Upper lobe of left lung (tissue), 6 donors: Measurements from ENCODE around the gene FOXN1. TPM values are rescaled to one million over a fixed set of nuclear protein-coding genes. Genes with fewer than 3 reads are reported as not detected.

Experiments
- ATAC-seq, 2 donors: fragments of 200-7000 bp; cut with Tn5 transposase; one replicate each; pipeline ENCODE4 v1.9.1; 2022; ENCODE audit warnings: mild to moderate bottlenecking in 2 of 2, moderate library complexity in 2 of 2; ENCODE audit not compliant: low FRiP score in 2 of 2
- DNase-seq, 2 donors: peaks; one replicate each; pipeline ENCODE4 v3.0.0-alpha.2; 2019 to 2020
- H3K27ac ChIP-seq, 4 donors: fragments of 200-600 bp; sonication (generic); one replicate each; pipeline ENCODE4 v1.5.1; 2016 to 2019
- H3K27me3 ChIP-seq, 4 donors: fragments of 200-600 bp; sonication (generic); one replicate each; pipeline ENCODE4 v1.5.1; 2017 to 2019
- H3K36me3 ChIP-seq, 4 donors: fragments of 200-600 bp; sonication (generic); one replicate each; pipeline ENCODE4 v1.5.1; 2016 to 2019
- H3K4me1 ChIP-seq, 4 donors: fragments of 200-600 bp; sonication (generic); one replicate each; pipeline ENCODE4 v1.5.1; 2018 to 2019
- H3K4me3 ChIP-seq, 4 donors: fragments of 200-600 bp; sonication (generic); one replicate each; pipeline ENCODE4 v1.5.1; 2017 to 2019; ENCODE audit warnings: mild to moderate bottlenecking in 2 of 4, moderate library complexity in 1 of 4
- H3K9me3 ChIP-seq, 4 donors: fragments of 200-600 bp; sonication (generic); one replicate each; pipeline ENCODE4 v1.5.1; 2018 to 2019
- CTCF ChIP-seq, 6 experiments: fragments of 450-650 bp in 4 of 6; fragments of 200-600 bp in 2 of 6; sonication (generic) in 2 of 6; IDR thresholded peaks; one replicate each; pipeline ENCODE4 v1.5.1; 2016 to 2019; ENCODE audit warnings: antibody characterized with exemption in 6 of 6
- EP300 ChIP-seq, 4 donors: sonication (generic); formaldehyde crosslinking; IDR thresholded peaks; one replicate each; pipeline ENCODE4 v1.5.1; 2017; ENCODE audit warnings: antibody characterized with exemption in 4 of 4, control low read depth in 2 of 4
- POLR2A ChIP-seq, 4 donors: fragments of 450-650 bp; IDR thresholded peaks; one replicate each; pipeline ENCODE4 v1.5.1; 2016 to 2017; ENCODE audit warnings: antibody characterized with exemption in 4 of 4, mild to moderate bottlenecking in 2 of 4
- POLR2AphosphoS5 ChIP-seq, 2 donors: sonication (generic); formaldehyde crosslinking; IDR thresholded peaks; one replicate each; pipeline ENCODE4 v1.5.1; 2017; ENCODE audit warnings: antibody characterized with exemption in 2 of 2
- WGBS, 2 donors: methylation state at CpG; one replicate each; pipeline ENCODE4 v1.1.5; 2017 to 2018; 5-methylcytosine and 5-hydroxymethylcytosine counted together
- total RNA-seq, 6 donors: library from RNA; depleted of rRNA in 4 of 6; stranded (reverse); fragments of >200 nt in 4 of 6; gene quantifications; one replicate each; pipeline versions ENCODE4 v1.1.0 to v1.2.1, GENCODE V29; 2016 to 2021
- donor health status: DM: no; HTN: no; CAD: no; lungs with moderate emphysema.
- donor health status: DM: no; HTN: yes; CAD: no; lungs with severe emphysema.

The FOXN1 gene
- total RNA-seq, 6 donors from 2014 or later = 0.07 to 0.54 TPM; not detected in 4

GRCh38 chr17:28511858-28512461 is 5.8 kb downstream of the FOXN1 start:
- WGBS, 2 donors = 89 to 100% methylated on average over 1 to 3 of the region's 3 CpGs
- Histone ChIP-seq H3K4me3 (no peak overlapping the region), H3K4me1 (peaks cover 0 to 3% (median 0%) of the 10 kb centered on the region in 4 donors), H3K36me3 (no peaks in the 10 kb centered on the region), H3K9me3 (no peaks in the 10 kb centered on the region), H3K27me3 (no peaks in the 10 kb centered on the region), H3K27ac (no peak overlapping the region)
- no peak for ATAC-seq
- TF ChIP-seq EP300 (IDR thresholded peaks at IDR 0.05) = no peak
- TF ChIP-seq POLR2A (IDR thresholded peaks at IDR 0.05) = no peak
- TF ChIP-seq POLR2AphosphoS5 (IDR thresholded peaks at IDR 0.05) = no peak
- TF ChIP-seq CTCF (IDR thresholded peaks at IDR 0.05) = no peak
- no peak for DNase-seq

DNA sequence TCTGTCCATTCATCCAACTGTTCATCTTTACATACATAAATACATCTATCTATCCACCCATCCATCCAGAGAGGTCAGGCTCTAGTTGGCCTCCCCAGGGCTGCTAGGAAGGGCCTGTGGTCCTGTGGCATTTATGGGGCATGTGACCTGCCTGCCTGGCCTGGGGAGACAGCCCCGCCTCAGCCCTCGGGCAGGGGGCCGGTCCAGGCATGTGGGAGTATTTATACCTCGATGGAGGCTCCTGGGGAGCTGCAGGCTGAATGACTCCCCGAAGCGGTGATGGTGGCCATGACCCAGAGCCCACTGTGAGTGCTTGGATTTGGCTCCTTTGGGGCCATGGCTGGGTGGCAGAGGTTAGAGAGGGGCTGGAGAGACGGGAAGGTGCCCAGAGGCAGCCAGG is 7.3 kb downstream of the FOXN1 start:
- TF ChIP-seq EP300 (IDR thresholded peaks at IDR 0.05) = no peak
- no peak for TF ChIP-seq POLR2A (IDR thresholded peaks at IDR 0.05)
- no peak for TF ChIP-seq CTCF (IDR thresholded peaks at IDR 0.05)
- no peak for TF ChIP-seq POLR2AphosphoS5 (IDR thresholded peaks at IDR 0.05)
- ATAC-seq (no peak), DNase-seq (peak in 1 of 2 donors; percentile 49)
- Histone ChIP-seq H3K27me3 (no peaks in the 10 kb centered on the region), H3K4me3 (no peak overlapping the region), H3K4me1 (no peaks in the 10 kb centered on the region), H3K9me3 (no peaks in the 10 kb centered on the region), H3K36me3 (no peaks in the 10 kb centered on the region), H3K27ac (no peak overlapping the region)
- 65 to 79% methylated on average over 4 to 7 of the region's 7 CpGs for WGBS, 2 donors

- peak in 1 of 2 donors; percentile 25 for DNase-seq
- Histone ChIP-seq H3K4me3 (no peak overlapping the region), H3K4me1 (no peaks in the 10 kb centered on the region), H3K36me3 (no peaks in the 10 kb centered on the region), H3K9me3 (no peaks in the 10 kb centered on the region), H3K27ac (no peak overlapping the region), H3K27me3 (no peaks in the 10 kb centered on the region)
- 60 to 82% methylated on average over 8 to 11 of the region's 16 CpGs for WGBS, 2 donors
- no peak for ATAC-seq
- TF ChIP-seq EP300 (IDR thresholded peaks at IDR 0.05) (no peak), POLR2A (IDR thresholded peaks at IDR 0.05) (no peak), CTCF (IDR thresholded peaks at IDR 0.05) (no peak), POLR2AphosphoS5 (IDR thresholded peaks at IDR 0.05) (no peak)
These were observed 8.4 kb downstream of the FOXN1 start for GRCh38 chr17:28514561-28515002.

DNA sequence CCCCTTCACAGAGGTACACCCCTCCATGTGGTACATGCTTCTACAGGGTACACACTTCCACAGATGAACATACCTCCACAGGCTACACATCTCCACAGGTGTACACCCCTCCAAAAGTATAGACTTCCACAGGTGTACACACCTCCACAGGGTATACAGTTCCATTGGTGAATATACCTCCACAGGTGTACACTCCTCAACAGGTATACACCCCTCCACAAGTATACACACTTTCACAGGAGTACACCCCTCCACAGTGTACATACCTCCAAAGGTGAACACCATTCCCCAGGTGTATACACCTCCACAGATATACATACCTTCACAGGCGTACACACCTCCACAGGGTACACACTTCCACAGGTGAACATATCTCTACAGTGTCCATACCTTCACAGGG is 9.4 kb downstream of the FOXN1 start:
- H3K27ac ChIP-seq = no peak overlapping the region
- no peaks in the 10 kb centered on the region for H3K4me1 ChIP-seq
- H3K27me3 ChIP-seq = no peaks in the 10 kb centered on the region
- H3K4me3 ChIP-seq = no peak overlapping the region
- DNase-seq (no peak), ATAC-seq (no peak)
- no peak for TF ChIP-seq POLR2AphosphoS5 (IDR thresholded peaks at IDR 0.05)
- TF ChIP-seq CTCF (IDR thresholded peaks at IDR 0.05) = no peak
- TF ChIP-seq EP300 (IDR thresholded peaks at IDR 0.05) = no peak
- TF ChIP-seq POLR2A (IDR thresholded peaks at IDR 0.05) = no peak
- 100% methylated on average over 1 of the region's 1 CpG for WGBS, 2 donors
- H3K36me3 ChIP-seq = no peaks in the 10 kb centered on the region
- no peaks in the 10 kb centered on the region for H3K9me3 ChIP-seq

- H3K4me3 ChIP-seq = no peak overlapping the region
- DNase-seq (no peak), ATAC-seq (no peak)
- H3K4me1 ChIP-seq = no peaks in the 10 kb centered on the region
- H3K9me3 ChIP-seq = no peaks in the 10 kb centered on the region
- no peaks in the 10 kb centered on the region for H3K36me3 ChIP-seq
- no peak for TF ChIP-seq POLR2AphosphoS5 (IDR thresholded peaks at IDR 0.05)
- no peak for TF ChIP-seq EP300 (IDR thresholded peaks at IDR 0.05)
- no peak for TF ChIP-seq POLR2A (IDR thresholded peaks at IDR 0.05)
- no peak for TF ChIP-seq CTCF (IDR thresholded peaks at IDR 0.05)
- WGBS, 2 donors = 64 to 74% methylated on average over 5 to 6 of the region's 6 CpGs
- H3K27ac ChIP-seq = no peak overlapping the region
- no peaks in the 10 kb centered on the region for H3K27me3 ChIP-seq
These were observed 12.0 kb downstream of the FOXN1 start for GRCh38 chr17:28518132-28518531.
